ENCODE data around the gene SLC6A17.

SLC6A17 gene

DNA sequence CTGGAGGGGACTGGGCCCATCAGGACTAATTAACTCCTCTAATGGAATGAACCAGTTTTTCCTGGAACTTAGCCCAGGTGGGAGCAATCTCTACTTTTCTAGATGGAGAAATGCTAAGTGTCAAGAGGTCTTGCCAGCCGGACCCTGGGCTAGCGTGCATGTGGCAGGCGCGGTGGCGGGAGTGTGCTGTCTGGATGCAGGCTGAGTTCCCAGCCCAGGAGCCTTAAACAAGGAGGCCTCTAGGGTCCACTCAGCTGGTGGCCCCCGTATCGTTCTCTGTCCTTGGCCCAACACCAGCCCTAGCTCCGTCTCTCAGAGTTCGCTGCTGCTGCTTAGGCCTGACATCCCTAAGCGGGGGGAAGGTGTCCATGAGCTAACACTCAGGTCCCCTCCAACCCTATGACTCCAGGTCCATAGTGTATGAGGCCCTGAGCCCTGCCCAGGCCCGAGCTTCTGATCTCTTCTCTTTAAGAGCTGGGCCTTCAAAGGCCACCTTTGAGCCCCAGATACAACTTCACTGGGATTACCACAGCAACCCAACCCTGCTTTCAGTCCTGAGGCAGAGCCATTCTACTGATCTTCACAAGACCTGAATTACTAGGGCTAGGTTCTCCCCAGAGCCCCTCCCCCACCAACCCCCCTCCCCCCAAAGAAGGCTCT is 56.1 kb downstream of the SLC6A17 start:
- TF ChIP-seq, protein P1, sequence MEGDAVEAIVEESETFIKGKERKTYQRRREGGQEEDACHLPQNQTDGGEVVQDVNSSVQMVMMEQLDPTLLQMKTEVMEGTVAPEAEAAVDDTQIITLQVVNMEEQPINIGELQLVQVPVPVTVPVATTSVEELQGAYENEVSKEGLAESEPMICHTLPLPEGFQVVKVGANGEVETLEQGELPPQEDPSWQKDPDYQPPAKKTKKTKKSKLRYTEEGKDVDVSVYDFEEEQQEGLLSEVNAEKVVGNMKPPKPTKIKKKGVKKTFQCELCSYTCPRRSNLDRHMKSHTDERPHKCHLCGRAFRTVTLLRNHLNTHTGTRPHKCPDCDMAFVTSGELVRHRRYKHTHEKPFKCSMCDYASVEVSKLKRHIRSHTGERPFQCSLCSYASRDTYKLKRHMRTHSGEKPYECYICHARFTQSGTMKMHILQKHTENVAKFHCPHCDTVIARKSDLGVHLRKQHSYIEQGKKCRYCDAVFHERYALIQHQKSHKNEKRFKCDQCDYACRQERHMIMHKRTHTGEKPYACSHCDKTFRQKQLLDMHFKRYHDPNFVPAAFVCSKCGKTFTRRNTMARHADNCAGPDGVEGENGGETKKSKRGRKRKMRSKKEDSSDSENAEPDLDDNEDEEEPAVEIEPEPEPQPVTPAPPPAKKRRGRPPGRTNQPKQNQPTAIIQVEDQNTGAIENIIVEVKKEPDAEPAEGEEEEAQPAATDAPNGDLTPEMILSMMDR (IDR thresholded peaks at IDR 0.05; ENCODE audit: borderline replicate concordance, insufficient read depth, low read depth, low read length) = no peak
- H3K4me3 ChIP-seq (ENCODE audit: low read depth, low read length) = no peak overlapping the region

DNA sequence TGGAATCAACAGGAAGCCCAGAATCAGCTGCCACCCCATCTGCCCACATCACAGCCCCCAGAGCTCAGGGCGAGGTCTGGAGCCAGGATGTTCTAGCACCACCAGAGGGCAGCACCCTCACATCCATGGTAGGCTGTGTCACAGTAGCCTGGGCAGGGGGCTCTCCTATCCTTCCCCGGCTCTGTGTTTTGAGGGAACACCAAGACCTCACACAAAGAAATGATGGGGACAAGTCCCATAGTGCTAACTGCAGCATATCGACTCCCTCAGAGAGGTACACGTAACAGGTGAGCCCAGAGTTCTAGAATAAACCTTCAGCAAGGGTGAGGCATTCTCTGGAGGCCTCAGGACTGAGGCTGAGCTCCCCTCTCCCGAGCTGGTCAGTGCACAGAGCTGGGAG is 57.5 kb downstream of the SLC6A17 start:
- TF ChIP-seq, protein P1 (IDR thresholded peaks at IDR 0.05; ENCODE audit: borderline replicate concordance, insufficient read depth, low read depth, low read length) = peak; percentile 92
- no peak overlapping the region for H3K4me3 ChIP-seq (ENCODE audit: low read depth, low read length)

DNA sequence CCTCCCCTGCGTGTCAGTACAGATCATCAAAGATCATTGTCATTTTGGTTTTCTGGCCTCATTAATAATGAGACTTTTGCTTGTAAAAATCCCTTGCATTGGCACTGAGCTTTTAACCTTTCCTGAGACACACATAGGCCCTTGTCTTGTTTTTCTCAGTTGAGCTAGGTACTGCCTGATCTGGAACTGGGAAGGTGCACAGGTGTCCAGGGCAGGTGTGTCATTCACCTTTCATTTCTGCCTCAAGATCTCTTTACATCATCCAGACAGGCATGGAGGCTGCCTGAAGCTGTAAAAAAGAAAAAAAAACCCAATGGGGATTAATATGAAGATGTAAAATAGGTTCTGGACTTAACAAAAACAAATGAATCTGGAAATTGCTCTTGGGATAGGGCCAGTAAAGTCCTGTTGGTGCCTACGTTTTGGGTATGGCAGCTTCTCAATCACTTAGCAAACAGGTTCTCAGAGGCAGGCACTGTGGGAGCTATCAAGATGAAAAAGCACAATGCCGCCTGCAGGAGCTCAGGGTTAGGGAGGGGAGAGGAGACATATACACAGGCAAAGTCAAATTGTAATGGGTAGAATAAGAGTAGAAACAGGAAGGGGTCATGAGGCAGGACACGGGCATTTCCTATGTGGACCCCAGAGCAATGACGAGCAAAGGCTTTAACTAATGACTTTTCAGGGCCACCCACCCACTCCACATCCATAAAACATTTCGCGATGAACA is 58.8 kb downstream of the SLC6A17 start:
- H3K4me3 ChIP-seq (ENCODE audit: low read depth, low read length) = no peak overlapping the region

DNA sequence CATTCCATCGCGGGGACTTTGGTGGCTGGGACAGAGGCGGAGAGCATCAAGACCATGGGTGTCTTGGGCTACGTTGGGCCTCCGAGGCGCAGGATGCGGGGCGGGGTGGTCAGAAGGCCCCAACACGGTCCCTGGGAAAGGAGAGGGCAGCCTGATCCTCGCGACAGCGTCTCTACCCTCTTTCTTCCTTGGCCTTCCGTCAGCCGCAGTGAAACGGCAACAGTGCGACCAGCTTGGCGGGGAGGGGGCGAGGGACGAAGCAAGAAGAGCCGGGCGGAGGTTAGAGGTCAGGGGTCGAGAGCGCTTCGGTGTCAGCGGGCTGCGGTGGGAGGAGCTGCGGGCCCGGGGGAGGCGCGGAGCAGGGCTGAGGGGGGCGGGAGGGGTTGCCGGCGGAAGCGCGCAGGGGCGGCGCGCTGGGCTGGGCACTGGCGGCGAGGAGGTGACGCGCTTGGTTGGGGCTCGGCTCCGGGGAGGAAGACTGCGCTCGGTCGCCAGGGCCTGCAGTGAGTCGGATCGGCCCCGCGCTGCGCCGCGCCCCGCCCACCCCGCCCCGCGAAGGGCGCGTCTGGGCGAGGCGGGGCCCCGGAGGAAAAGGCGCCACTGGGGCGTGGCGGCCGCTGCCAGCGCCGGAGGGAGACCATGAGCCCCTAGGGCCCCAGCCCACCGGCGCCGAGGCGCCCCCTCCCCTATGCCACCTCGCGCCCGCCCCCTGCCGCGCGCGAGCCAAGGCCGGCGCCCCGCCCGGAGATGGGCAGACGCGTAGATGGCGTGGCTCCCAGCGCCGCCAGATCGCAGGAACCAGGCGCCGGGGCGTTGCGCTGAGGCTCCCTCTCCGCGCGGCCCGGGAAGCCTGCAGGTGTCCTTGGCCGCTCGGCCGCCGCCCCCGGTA is 59.7 kb downstream of the SLC6A17 start, which contains the start of gene KCNC4:
KCNC4 (plus strand) TSS at position 600 of the 889 bp plus-strand sequence. CDS start 1,186 bp downstream, outside the sequence.
- peak within 1 kb of the TSS; percentile 42 for H3K4me3 ChIP-seq (ENCODE audit: low read depth, low read length)
- TF ChIP-seq, protein P1 (IDR thresholded peaks at IDR 0.05; ENCODE audit: borderline replicate concordance, insufficient read depth, low read depth, low read length) = no peak

More for the DNA sequence above, 58.8 kb downstream of the SLC6A17 start:
- TF ChIP-seq, protein P1 (IDR thresholded peaks at IDR 0.05; ENCODE audit: borderline replicate concordance, insufficient read depth, low read depth, low read length) = no peak

DNA sequence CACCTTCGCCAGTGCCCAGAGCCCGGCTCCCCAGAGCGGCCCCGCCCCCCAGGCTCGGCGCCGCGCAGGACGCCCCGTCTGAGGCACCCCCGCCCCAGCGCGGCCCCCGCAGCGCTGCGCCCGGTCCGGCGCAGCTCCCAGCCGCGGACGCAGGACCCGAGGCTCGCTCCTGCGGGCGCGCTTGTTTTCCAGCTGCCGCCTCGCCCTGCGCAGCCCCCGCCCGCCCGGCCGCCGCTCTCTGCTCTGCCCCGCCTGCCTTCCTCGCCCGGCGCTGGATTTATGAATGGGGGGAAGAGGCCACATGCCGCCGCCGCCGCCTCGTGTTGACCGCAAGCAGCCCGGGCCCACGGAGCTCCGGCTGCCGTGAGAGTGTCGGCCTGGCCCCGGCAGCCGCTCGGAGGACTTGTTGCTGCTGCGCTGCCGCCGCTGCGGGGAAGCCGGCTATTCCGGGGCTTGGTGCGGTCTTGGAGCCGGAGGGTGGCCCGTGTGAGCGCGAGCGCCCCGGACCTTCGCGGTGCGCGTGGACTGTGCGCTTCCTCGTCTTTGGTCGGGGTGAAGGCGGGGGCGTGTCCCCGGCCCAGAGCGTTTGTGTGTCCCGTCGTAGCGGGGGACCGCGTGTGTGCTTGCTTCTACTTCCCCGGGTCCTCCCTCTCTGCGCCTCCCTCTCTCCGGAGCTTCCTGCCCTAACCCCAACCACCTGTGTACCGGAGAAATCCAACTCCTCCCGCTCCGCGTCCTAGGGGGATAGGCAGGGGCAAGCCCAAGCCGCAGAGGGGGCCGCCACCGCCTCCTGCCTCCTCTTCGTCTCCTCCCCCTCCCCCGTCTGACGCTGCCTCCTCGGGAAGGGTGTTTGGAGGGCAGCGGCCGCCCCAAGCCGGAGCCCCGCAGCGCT is 60.6 kb downstream of the SLC6A17 start:
- TF ChIP-seq, protein P1 (IDR thresholded peaks at IDR 0.05; ENCODE audit: borderline replicate concordance, insufficient read depth, low read depth, low read length) = no peak
- H3K4me3 ChIP-seq (ENCODE audit: low read depth, low read length) = peak overlapping the region; percentile 42

DNA sequence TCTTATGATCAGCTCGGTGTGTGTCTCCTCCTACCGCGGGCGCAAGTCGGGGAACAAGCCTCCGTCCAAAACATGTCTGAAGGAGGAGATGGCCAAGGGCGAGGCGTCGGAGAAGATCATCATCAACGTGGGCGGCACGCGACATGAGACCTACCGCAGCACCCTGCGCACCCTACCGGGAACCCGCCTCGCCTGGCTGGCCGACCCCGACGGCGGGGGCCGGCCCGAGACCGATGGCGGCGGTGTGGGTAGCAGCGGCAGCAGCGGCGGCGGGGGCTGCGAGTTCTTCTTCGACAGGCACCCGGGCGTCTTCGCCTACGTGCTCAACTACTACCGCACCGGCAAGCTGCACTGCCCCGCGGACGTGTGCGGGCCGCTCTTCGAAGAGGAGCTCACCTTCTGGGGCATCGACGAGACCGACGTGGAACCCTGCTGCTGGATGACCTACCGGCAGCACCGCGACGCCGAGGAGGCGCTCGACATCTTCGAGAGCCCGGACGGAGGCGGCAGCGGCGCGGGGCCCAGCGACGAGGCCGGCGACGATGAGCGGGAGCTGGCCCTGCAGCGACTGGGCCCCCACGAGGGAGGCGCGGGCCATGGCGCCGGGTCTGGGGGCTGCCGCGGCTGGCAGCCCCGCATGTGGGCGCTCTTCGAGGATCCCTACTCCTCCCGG is 61.3 kb downstream of the SLC6A17 start:
- TF ChIP-seq, protein P1 (IDR thresholded peaks at IDR 0.05; ENCODE audit: borderline replicate concordance, insufficient read depth, low read depth, low read length) = no peak
- no peak overlapping the region for H3K4me3 ChIP-seq (ENCODE audit: low read depth, low read length)
